T1000 (cell line): Measurements from ENCODE around the gene CFAP299.

ENCODE experiments used
- DNase-seq: peaks from one replicate; lab custom pipeline; 2025; ENCODE audit warnings: mixed read lengths; lab: John Stamatoyannopoulos, UW

The CFAP299 gene

GRCh38 chr4:80447493-80447892 is 112.0 kb downstream of the CFAP299 start:
- DNase-seq, result no peak

- no peak for DNase-seq
These were observed 112.5 kb downstream of the CFAP299 start for GRCh38 chr4:80448056-80448455.

DNA sequence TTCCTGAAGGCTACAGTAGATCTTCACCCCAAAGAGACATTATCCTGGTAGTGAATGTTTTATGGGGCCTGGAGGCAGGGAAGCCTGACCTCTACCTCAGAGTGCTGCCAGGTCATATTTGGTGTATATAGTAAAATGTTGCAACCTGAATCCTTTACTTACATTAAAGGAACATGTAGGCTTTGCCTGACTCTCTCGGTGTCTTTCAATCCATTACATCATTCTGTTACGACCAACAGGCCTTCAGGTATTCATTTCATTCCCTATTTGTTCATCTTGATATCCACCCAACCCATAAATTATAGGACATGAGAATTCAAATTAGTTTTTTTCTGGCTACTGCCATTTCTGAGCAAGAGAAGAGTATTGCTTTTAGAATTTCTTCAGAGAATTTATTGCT is 116.5 kb downstream of the CFAP299 start:
- no peak for DNase-seq

DNA sequence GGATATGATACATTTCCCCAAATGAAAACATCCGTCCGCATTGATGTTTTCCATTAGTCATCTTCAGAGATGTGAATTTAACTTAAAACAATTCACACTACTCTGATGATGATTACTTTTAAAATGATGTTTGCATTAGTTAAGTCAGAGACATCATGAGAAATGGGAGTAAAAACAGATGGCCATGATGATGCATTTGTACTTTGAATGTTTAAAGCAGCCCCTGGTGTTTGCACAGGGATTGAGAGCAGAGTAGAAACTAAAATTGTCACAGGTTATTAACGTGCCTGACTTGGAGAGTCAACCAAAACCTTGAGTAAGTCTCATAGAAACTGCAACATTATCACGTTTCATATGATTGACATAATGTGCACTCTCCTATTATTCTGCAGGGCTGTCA is 117.2 kb downstream of the CFAP299 start:
- no peak for DNase-seq

GRCh38 chr4:80454040-80454439 is 118.5 kb downstream of the CFAP299 start:
- DNase-seq, result no peak

DNA sequence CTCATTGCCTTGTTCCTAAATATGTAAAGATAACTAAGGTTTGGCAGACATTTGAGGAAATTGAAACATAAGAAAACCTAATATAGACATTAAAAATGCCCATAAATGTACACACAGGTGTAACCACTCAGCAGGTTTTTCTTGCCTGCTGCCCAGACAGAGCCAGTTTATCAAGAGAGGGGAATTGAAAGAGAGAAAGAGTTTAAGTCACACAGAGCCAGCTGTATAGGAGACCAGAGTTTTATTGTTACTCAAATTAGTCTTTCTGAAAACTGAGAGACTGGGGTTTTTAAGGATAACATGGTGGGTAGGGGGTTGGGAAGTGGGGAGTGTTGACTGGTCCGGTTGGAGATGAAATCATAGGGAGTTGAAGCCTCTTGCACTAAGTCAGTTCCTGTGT is 119.0 kb downstream of the CFAP299 start:
- DNase-seq, result no peak

GRCh38 chr4:80459918-80460473 is 124.5 kb downstream of the CFAP299 start:
- no peak for DNase-seq

GRCh38 chr4:80461412-80461811 is 125.9 kb downstream of the CFAP299 start:
- no peak for DNase-seq

DNA sequence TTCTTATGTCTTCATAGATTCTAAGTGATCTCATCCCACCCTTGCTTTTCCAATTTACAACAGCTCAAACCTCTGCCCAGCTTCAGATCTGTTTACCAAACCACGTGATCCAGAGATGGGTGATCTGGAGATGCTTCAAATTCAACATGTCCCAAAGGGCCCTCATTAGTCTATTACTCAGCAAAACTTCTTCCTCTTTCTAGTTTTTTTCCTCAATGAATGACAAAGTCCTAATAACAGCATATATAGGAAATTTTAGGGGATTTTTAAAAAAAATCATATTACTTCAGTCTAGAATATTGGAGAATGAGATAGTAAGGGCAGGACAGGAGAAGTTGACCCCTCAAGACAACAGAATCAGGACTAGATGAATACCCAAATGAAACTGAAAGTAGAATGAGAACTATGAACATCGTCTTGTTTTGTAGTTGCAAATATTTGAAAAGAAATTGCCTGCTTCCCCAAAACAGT is 127.1 kb downstream of the CFAP299 start:
- no peak for DNase-seq

GRCh38 chr4:80463509-80463908 is 128.0 kb downstream of the CFAP299 start:
- DNase-seq, result no peak

GRCh38 chr4:80465238-80465637 is 129.7 kb downstream of the CFAP299 start:
- no peak for DNase-seq

- DNase-seq, result no peak
These were observed 130.2 kb downstream of the CFAP299 start for GRCh38 chr4:80465736-80466135.

DNA sequence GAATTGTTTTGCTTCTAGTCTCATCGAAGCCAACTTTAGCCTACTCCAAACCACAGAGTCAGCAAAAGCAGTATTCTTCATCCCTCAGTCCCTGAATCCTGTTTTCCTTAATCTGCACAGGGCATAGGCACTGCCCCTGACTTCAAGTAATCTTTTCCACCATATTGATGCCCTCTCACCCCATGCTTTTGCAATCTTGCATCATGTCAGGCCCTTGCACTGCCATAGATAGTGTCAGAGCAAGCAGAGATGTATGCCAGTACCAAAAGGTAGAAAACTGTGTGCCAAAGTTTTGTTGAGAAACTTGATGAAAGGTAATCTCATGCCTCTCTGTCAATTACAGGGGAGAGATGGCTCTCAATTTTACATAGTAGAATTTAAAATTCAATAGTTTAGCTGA is 131.1 kb downstream of the CFAP299 start:
- DNase-seq, result no peak

- no peak for DNase-seq
These were observed 136.2 kb downstream of the CFAP299 start for GRCh38 chr4:80471756-80472155.

GRCh38 chr4:80475236-80475635 is 139.7 kb downstream of the CFAP299 start:
- DNase-seq, result no peak

DNA sequence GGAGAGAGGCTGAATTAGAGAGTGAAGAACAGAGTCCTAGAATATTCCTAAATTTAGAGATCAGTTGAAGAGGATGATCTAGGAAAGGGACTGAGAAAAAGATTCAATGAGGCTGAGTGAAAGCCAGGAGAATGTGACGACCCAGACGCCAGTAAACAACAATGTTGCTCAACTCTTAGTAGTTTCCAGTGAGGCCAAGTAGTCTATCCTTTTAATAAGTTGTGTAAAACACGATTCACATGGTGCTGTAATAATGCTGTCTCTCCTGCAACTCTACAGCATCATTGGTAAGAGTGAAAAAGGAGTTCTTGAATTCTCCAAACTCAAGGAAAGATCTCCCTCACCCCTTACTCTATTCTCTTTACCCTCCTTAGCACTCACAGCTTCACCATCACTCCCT is 140.3 kb downstream of the CFAP299 start:
- no peak for DNase-seq

GRCh38 chr4:80484712-80485111 is 149.2 kb downstream of the CFAP299 start:
- DNase-seq, result no peak

GRCh38 chr4:80486603-80487002 is 151.1 kb downstream of the CFAP299 start:
- no peak for DNase-seq

DNA sequence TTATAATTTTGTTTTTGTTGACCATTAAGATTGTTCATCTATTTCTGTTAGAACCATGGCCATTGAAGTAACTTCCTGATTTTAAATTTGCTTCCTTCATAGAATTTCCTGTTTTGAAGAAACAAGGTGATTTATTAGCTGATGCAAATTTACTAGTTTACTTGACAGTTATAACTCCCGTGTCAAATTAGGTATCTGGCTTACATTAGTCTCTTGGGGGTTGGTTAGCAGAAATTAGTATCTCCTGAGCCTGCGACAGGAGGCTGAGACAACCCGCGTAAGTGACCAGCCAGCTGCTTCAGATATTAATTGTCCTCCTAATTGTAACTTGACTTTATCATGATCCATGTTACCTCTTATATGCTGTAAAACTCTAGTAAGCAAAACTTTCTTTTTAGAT is 154.3 kb downstream of the CFAP299 start:
- no peak for DNase-seq

DNA sequence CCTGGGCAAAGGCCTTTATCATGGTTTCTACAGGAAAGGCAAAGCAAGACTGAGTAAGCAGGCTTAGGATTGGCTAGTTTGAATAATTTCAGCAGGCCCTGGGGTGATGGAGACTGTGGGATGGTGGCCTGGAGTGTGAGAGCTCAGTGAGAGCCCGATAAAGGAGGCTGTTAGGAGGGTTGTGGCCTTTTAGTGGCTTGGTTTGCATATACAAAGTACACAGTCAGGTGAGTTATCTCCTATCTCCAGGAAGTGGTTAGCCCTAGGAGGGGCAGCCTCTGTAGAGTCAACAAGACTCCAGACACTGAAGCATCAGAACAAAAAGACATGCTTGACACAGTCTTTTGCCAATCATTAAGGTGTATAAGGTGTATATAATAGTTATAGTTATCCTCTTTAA is 157.2 kb downstream of the CFAP299 start:
- DNase-seq, result no peak

- DNase-seq, result no peak
These were observed 160.3 kb downstream of the CFAP299 start for GRCh38 chr4:80495865-80496264.

DNA sequence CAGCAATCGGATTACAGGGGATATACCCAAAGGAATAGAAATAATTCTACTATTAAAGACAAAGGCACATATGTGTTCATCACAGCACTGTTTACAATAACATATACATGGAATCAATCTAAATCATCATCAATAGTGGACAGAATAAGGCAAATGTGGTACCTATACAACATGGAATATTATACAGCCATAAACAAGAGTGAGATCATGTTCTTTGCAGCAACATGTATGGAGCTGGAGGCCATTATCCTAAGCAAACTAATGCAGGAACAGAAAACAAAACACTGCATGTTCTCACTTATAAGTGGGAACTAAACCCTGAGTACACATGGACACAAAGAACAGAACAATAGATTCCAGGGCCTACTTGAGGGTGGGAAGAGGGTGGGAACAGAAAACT is 163.2 kb downstream of the CFAP299 start:
- no peak for DNase-seq

- no peak for DNase-seq
These were observed 165.1 kb downstream of the CFAP299 start for GRCh38 chr4:80500613-80501012.

- no peak for DNase-seq
These were observed 171.5 kb downstream of the CFAP299 start for GRCh38 chr4:80507077-80507476.

DNA sequence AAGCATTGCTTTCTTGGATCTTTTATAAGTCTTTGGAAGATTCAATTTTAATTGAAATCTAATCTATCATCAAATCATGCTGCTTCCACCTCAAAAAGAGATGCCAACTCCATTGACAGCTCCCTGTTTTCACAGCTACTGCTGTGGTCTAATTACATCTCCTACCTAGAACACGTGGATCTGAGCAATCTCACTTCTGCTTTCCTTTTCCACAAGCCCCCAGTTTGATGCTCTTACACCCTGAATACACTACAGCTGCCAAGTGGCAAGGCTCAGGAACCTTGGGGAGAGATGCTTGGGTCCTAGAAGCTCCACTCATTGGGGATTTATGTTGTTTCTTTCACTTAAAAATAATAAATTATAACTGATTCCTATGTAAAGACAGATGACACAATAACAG is 172.0 kb downstream of the CFAP299 start:
- DNase-seq, result no peak
